Upper lobe of right lung (tissue), 1 donor: ENCODE measurements around the gene ZSWIM9. TPM values are rescaled to one million over a fixed set of nuclear protein-coding genes. Genes with fewer than 3 reads are reported as not detected.
A peak's percentile ranks its signal among the peaks of the same experiment; 100 is the strongest.

Experiments used
- ATAC-seq: fragments of 200-7000 bp; cut with Tn5 transposase; one replicate; pipeline ENCODE4 v1.9.1; 2020; ENCODE audit warnings: mild to moderate bottlenecking, moderate library complexity
- DNase-seq: peaks from one replicate; pipeline ENCODE4 v3.0.0-alpha.2; 2020
- H3K27ac ChIP-seq: fragments of 200-600 bp; one replicate; pipeline ENCODE4 v1.8.0; 2022
- H3K27me3 ChIP-seq: fragments of 200-600 bp; one replicate; pipeline ENCODE4 v1.8.0; 2022; ENCODE audit warnings: mild to moderate bottlenecking
- H3K36me3 ChIP-seq: fragments of 200-600 bp; one replicate; pipeline ENCODE4 v1.8.0; 2022
- H3K4me1 ChIP-seq: fragments of 200-600 bp; one replicate; pipeline ENCODE4 v1.8.0; 2022
- H3K4me3 ChIP-seq: fragments of 200-600 bp; one replicate; pipeline ENCODE4 v1.8.0; 2022; ENCODE audit warnings: mild to moderate bottlenecking
- H3K9me3 ChIP-seq: fragments of 200-600 bp; one replicate; pipeline ENCODE4 v1.8.0; 2022
- CTCF ChIP-seq: fragments of 200-600 bp; IDR thresholded peaks from one replicate; pipeline ENCODE4 v1.8.0; 2022; ENCODE audit warnings: antibody characterized with exemption
- intact Hi-C: fragments of 100-400 bp; cut with DNase I; formaldehyde crosslinking; loops from one replicate; pipeline ENCODE4 v1.11.0; 2022
- total RNA-seq: library from RNA; stranded (reverse); fragmentation: NEBNext Ultra II Directional; extraction: Animal tissue kit (Norgen Biotek cat#: 25700); gene quantifications from one replicate; pipeline ENCODE4 v1.2.1, GENCODE V29; 2021
- donor health status: DM: no; HTN: yes; CAD: no; lungs with severe emphysema.

ZSWIM9 gene
- total RNA-seq, 1 donor from 2014 or later, result 7.5 TPM

- DNase-seq (no peak), ATAC-seq (no peak)
- peaks cover 20% of the 10 kb centered on the region for H3K36me3 ChIP-seq
- H3K27ac ChIP-seq, result no peak overlapping the region
- intact Hi-C loops, result no loop called here
- H3K4me1 ChIP-seq, result no peaks in the 10 kb centered on the region
- no peak overlapping the region for H3K4me3 ChIP-seq
- TF ChIP-seq CTCF, result no peak
- no peaks in the 10 kb centered on the region for H3K27me3 ChIP-seq
- no peaks in the 10 kb centered on the region for H3K9me3 ChIP-seq
Observed at GRCh38 chr19:48147597-48148175, 22.8 kb upstream of the ZSWIM9 start.

- intact Hi-C loops, result no loop called here
- Histone ChIP-seq H3K4me3 (no peak overlapping the region), H3K4me1 (no peaks in the 10 kb centered on the region), H3K27ac (no peak overlapping the region), H3K9me3 (no peaks in the 10 kb centered on the region), H3K36me3 (peaks cover 16% of the 10 kb centered on the region), H3K27me3 (no peaks in the 10 kb centered on the region)
- TF ChIP-seq CTCF, result no peak
- DNase-seq (no peak), ATAC-seq (no peak)
Observed at GRCh38 chr19:48148576-48148975, 21.9 kb upstream of the ZSWIM9 start.

- Histone ChIP-seq H3K4me3 (no peak overlapping the region), H3K36me3 (peaks cover 16% of the 10 kb centered on the region), H3K27me3 (no peaks in the 10 kb centered on the region), H3K27ac (no peak overlapping the region), H3K9me3 (no peaks in the 10 kb centered on the region), H3K4me1 (no peaks in the 10 kb centered on the region)
- DNase-seq, result no peak
- intact Hi-C loops, result no loop called here
- TF ChIP-seq CTCF, result no peak
- ATAC-seq, result no peak
Observed at GRCh38 chr19:48149430-48149829, 21.1 kb upstream of the ZSWIM9 start.

GRCh38 chr19:48152551-48152950, 17.9 kb upstream of the ZSWIM9 start:
- H3K36me3 ChIP-seq, result peaks cover 16% of the 10 kb centered on the region

GRCh38 chr19:48154003-48154402, 16.5 kb upstream of the ZSWIM9 start:
- Histone ChIP-seq H3K4me1 (no peaks in the 10 kb centered on the region), H3K27me3 (no peaks in the 10 kb centered on the region), H3K9me3 (no peaks in the 10 kb centered on the region), H3K27ac (no peak overlapping the region), H3K4me3 (no peak overlapping the region), H3K36me3 (peaks cover 15% of the 10 kb centered on the region)
- no peak for DNase-seq
- intact Hi-C loops, result loop anchor here (10.0 kb wide), 1 partner anchor 59 kb away; no protein-coding TSS in a partner anchor
- ATAC-seq, result no peak
- no peak for TF ChIP-seq CTCF

More at GRCh38 chr19:48152551-48152950, 17.9 kb upstream of the ZSWIM9 start:
- Histone ChIP-seq H3K4me3 (no peak overlapping the region), H3K27me3 (no peaks in the 10 kb centered on the region), H3K9me3 (no peaks in the 10 kb centered on the region), H3K27ac (no peak overlapping the region), H3K4me1 (no peaks in the 10 kb centered on the region)
- no peak for DNase-seq
- peak; percentile 85 for TF ChIP-seq CTCF
- intact Hi-C loops, result loop anchor here (10.0 kb wide), 1 partner anchor 58 kb away; no protein-coding TSS in a partner anchor
- ATAC-seq, result peak; percentile 72
